ENCODE measurements around the gene CTTN.
"Not testable (repeated sequence)": the region's sequence is repeated elsewhere in the genome, so short reads cannot be mapped to it uniquely, and the experiment has no call there.

The CTTN gene

DNA sequence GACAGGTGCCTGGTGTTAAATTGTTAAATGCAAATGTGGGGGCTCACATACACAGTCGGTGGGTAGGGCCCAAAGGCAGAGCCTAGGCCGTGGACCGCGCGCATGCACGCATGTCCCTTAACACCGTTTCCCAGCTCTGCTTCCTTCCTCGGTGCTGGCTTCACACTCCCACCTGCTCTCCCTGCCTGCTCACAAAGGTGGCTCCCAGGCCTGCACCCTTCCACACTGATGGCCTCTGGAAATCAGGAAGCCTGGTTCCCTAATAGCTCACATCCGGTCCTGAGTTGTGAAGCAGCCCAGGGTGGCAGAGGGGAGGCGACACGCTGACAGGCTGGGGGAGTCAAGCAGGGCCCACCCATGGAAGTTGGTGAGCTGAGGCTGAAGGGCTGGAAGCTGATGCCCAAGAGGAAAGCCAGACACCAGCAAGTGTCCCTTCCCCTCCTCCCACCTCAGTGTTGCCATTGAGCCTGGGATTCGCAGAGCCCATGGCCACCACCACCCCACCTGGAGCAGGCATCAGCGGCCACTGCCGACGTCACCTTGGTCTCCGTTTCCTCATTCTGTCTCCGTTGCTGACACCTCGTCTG, 13.7 kb upstream of the CTTN start:
- Mint-ChIP-seq H3K9me3 (no peaks in the 10 kb centered on the region), H3K27ac (ENCODE audit: low read depth) (no peak overlapping the region), H3K4me1 (no peaks in the 10 kb centered on the region), H3K36me3 (ENCODE audit: insufficient read depth) (peaks cover 17% of the 10 kb centered on the region), H3K27me3 (no peaks in the 10 kb centered on the region), H3K4me3 (no peak overlapping the region)
- DNase-seq (ENCODE audit: low spot score in 2 of 2), result no peak
- ATAC-seq (replicated peaks; ENCODE audit: extremely low read depth, poor library complexity, severe bottlenecking), result no peak

DNA sequence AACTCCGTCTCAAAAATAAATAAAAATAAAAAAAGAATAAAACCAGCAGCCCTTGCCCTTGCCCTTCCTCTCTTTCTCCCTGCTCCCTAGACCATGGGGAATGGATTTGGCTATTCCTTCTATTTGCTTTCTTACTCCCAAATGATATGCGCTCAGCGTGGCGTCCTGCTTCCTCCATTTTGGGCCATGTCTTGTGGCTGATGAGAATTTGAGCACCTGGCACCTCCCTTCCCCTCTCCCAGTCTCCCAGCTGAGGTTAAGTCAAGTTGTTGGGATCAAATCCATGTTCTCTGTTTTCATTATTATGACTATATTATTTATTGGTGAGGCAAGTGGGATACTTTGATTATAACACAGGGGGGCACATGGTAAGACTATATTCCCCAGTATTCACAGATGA, 10.8 kb upstream of the CTTN start:
- Mint-ChIP-seq H3K9me3 (no peaks in the 10 kb centered on the region), H3K36me3 (ENCODE audit: insufficient read depth) (peaks cover 9% of the 10 kb centered on the region), H3K4me1 (no peaks in the 10 kb centered on the region), H3K27me3 (no peaks in the 10 kb centered on the region), H3K27ac (ENCODE audit: low read depth) (no peak overlapping the region), H3K4me3 (no peak overlapping the region)
- no peak for DNase-seq (ENCODE audit: low spot score in 2 of 2)
- no peak for ATAC-seq (replicated peaks; ENCODE audit: extremely low read depth, poor library complexity, severe bottlenecking)

DNA sequence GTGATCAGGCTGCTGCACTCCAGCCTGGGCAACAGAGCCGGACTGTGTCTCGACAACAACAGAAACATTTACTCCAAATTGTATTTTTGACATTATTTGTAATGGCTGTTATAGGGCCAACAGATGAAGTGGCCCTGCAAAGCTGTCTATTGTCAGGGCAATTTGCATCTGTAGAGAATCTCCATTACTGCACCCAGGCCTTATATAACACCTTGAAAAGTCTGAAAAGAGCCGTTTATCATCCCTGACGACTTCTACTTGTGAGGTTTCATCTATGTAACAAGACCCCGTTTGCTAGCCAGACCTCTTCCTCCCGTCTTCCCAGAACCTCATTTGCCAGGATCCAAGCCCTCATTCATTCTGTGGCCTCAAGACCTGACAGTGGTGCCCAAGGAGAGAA, 9.1 kb upstream of the CTTN start:
- Mint-ChIP-seq H3K9me3 (no peaks in the 10 kb centered on the region), H3K27ac (ENCODE audit: low read depth) (no peak overlapping the region), H3K4me3 (no peak overlapping the region), H3K4me1 (no peaks in the 10 kb centered on the region), H3K27me3 (peaks cover 13% of the 10 kb centered on the region), H3K36me3 (ENCODE audit: insufficient read depth) (peaks cover 5% of the 10 kb centered on the region)
- no peak for ATAC-seq (replicated peaks; ENCODE audit: extremely low read depth, poor library complexity, severe bottlenecking)
- DNase-seq (ENCODE audit: low spot score in 2 of 2), result no peak

DNA sequence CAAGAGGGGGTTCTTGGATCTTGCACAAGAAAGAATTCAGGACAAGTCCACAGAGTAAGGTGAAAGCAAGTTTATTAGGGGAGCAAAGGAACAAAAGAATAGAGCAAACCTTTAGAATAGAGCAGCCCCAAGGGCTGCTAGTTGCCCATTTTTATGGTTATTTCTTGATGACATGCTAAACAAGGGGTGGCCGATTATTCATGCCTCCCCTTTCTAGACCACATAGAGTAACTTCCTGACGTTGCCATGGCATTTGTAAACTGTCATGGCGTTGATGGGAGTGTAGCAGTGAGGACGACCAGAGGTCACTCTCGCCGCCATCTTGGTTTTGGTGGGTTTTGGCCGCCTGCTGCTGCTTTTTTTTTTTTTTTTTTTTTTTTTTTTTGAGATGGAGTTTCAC, 7.4 kb upstream of the CTTN start:
- not testable (repeated sequence) for DNase-seq (ENCODE audit: low spot score in 2 of 2); H3K9me3 Mint-ChIP-seq; H3K4me3 Mint-ChIP-seq; H3K36me3 Mint-ChIP-seq (ENCODE audit: insufficient read depth); H3K27ac Mint-ChIP-seq (ENCODE audit: low read depth); H3K4me1 Mint-ChIP-seq; ATAC-seq (replicated peaks; ENCODE audit: extremely low read depth, poor library complexity, severe bottlenecking)
- H3K27me3 Mint-ChIP-seq, result peaks cover 30% of the 10 kb centered on the region

DNA sequence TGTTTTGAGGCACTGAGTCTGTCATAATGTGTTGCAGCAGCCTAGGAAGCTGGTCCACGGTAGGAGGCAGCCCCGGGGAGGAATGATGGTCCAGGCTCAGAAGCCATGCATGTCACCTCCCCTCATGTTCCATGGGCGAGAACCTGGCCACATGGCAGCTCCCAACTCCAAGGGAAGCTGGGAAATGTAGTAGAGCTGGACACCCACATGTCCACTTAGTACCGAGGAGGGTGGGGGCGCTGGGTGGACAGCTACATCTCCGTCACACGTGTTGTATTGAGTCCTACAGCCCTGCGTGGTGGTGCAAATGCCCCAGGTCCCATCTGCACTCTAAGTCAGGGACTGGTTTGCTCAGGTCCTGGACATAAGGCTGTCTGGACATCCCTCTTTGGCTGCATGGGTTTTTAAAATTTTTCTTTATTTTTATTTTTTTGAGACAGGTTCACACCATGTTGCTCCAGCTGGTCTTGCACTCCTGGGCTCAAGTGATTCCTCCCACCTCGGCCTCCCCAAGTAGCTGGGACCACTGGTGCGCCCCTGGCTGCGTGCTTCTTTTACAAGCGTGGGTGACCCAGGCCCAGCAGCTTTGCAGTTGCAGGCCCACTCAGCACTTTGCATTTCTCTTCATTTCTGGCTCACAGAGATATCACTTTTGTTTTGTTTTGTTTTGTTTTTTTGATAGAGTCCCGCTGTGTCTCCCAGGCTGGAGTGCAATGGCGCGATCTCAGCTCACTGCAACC, 3.9 kb upstream of the CTTN start:
- no peak for DNase-seq (ENCODE audit: low spot score in 2 of 2)
- H3K4me3 Mint-ChIP-seq, result no peak overlapping the region
- H3K9me3 Mint-ChIP-seq, result no peaks in the 10 kb centered on the region
- ATAC-seq (replicated peaks; ENCODE audit: extremely low read depth, poor library complexity, severe bottlenecking), result no peak
- H3K27me3 Mint-ChIP-seq, result peaks cover 46% of the 10 kb centered on the region
- no peak overlapping the region for H3K27ac Mint-ChIP-seq (ENCODE audit: low read depth)
- H3K36me3 Mint-ChIP-seq (ENCODE audit: insufficient read depth), result peaks cover 8% of the 10 kb centered on the region
- peaks cover 13% of the 10 kb centered on the region for H3K4me1 Mint-ChIP-seq

DNA sequence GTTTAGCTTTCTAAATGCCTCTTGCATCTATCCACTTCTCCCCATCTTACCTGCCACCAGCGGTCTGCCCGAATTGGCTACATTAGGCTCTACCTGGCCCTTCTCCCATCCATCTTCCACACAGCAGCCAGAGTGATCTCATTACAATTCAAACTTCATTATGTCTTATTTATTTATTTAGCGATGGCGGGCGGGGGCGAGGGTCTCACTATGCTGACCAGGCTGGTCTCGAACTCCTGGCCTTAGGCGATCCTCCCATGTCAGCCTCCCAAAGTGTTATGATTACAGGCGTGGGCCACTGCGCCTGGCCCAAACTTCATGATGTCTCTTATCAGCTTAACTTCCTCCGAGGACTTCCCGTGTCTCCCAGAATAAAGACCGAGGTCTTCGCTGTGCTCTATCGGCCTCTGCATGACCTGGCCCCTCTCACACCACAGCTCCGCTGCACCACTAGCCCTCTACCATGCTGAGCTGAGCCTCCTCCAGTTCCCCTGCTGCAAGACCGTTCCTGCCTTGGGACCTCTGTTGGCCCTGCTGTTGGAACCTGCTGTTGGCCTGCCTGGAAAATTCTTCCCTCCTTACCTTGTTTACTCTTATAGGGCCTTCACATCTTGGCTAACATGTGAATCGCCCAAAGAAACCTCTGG, 870 bp upstream of the CTTN start:
- ATAC-seq (replicated peaks; ENCODE audit: extremely low read depth, poor library complexity, severe bottlenecking) (no peak), DNase-seq (ENCODE audit: low spot score in 2 of 2) (no peak)
- Mint-ChIP-seq H3K4me3 (peak overlapping the region; percentile 80), H3K27ac (ENCODE audit: low read depth) (peak overlapping the region; percentile 76), H3K4me1 (peaks cover 13% of the 10 kb centered on the region), H3K9me3 (no peaks in the 10 kb centered on the region), H3K36me3 (ENCODE audit: insufficient read depth) (peaks cover 8% of the 10 kb centered on the region), H3K27me3 (peaks cover 46% of the 10 kb centered on the region)

DNA sequence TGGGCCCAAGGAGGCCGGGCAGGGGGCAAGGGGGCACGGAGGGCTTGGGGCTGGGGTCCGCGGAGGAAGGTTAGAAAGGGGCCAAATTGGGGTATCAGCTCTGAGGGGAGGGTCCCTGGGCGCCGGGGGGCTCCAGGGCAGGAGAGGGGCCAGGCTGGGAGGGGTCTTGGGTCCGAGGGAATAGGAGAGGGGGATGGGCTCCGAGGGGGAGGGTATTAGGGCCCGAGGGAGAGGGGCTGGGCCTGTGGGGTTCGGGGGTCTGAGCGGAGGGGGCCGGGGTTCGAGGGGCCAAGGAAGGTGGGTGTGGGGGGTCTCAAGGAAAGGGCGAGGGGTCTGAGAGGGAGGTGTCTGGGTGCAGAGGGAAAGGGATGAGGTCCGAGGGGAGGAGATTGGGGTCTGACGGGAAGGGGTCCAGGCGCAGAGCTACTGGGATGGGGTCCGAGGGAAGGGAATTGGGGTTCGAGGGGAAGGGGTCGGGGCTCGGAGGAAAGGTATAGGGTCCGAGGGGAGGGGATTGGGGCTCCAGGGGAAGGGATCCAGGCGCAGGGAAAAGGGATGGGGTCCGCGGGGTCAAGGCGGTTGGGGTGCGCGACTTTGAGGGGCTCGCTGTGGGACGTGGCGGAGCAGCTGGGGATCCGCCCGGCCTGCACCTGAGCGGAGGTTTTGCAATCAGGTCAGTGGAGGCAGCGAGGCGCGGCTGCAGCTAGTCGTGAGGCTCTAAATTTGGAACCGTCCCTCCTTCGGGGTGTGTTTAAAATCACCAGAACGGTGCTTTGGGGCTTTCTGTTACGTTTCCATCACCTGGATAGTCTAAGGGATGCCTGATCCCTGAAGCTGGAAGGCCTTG, 728 bp downstream of the CTTN start:
- Mint-ChIP-seq H3K4me3 (peak overlapping the region; percentile 80), H3K27ac (ENCODE audit: low read depth) (no peak overlapping the region), H3K27me3 (peaks cover 34% of the 10 kb centered on the region), H3K9me3 (no peaks in the 10 kb centered on the region), H3K36me3 (ENCODE audit: insufficient read depth) (peaks cover 8% of the 10 kb centered on the region), H3K4me1 (peaks cover 13% of the 10 kb centered on the region)
- no peak for DNase-seq (ENCODE audit: low spot score in 2 of 2)
- no peak for ATAC-seq (replicated peaks; ENCODE audit: extremely low read depth, poor library complexity, severe bottlenecking)

DNA sequence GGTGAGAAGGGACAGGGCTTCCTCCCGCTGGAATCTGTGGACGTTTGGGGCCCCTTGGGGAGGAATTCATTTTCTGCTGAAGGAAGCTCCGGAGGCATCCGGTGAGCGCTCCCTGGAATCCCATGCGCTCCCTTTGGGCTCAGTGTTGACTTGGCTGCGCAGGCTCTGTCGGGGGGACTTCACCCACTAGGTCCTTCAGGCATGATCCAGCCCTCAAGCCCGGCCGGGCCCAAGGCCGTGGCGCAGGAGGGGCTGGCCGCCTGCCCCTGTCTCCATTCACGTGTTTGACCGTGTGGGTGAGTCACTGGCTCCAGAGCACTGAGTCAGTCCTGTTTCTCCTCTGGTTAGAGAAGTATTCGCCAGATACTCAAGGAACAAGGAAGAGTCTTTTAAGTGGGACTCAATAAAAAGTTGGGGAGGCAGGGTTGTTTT, 1.4 kb downstream of the CTTN start:
- DNase-seq (ENCODE audit: low spot score in 2 of 2), result no peak
- Mint-ChIP-seq H3K27me3 (peaks cover 28% of the 10 kb centered on the region), H3K4me1 (peaks cover 13% of the 10 kb centered on the region), H3K27ac (ENCODE audit: low read depth) (no peak overlapping the region), H3K4me3 (peak overlapping the region; percentile 80), H3K36me3 (ENCODE audit: insufficient read depth) (peaks cover 8% of the 10 kb centered on the region), H3K9me3 (no peaks in the 10 kb centered on the region)
- no peak for ATAC-seq (replicated peaks; ENCODE audit: extremely low read depth, poor library complexity, severe bottlenecking)

GRCh38 chr11:70400643-70401042, 2.3 kb downstream of the CTTN start:
- H3K9me3 Mint-ChIP-seq, result no peaks in the 10 kb centered on the region
- no peak for DNase-seq (ENCODE audit: low spot score in 2 of 2)
- no peak for ATAC-seq (replicated peaks; ENCODE audit: extremely low read depth, poor library complexity, severe bottlenecking)
- no peak overlapping the region for H3K27ac Mint-ChIP-seq (ENCODE audit: low read depth)
- H3K4me1 Mint-ChIP-seq, result peaks cover 13% of the 10 kb centered on the region
- peaks cover 18% of the 10 kb centered on the region for H3K27me3 Mint-ChIP-seq
- no peak overlapping the region for H3K4me3 Mint-ChIP-seq
- peaks cover 8% of the 10 kb centered on the region for H3K36me3 Mint-ChIP-seq (ENCODE audit: insufficient read depth)

- no peak overlapping the region for H3K27ac Mint-ChIP-seq (ENCODE audit: low read depth)
- no peak for ATAC-seq (replicated peaks; ENCODE audit: extremely low read depth, poor library complexity, severe bottlenecking)
- DNase-seq (ENCODE audit: low spot score in 2 of 2), result no peak
- H3K9me3 Mint-ChIP-seq, result no peaks in the 10 kb centered on the region
- peaks cover 8% of the 10 kb centered on the region for H3K36me3 Mint-ChIP-seq (ENCODE audit: insufficient read depth)
- H3K27me3 Mint-ChIP-seq, result peaks cover 12% of the 10 kb centered on the region
- H3K4me1 Mint-ChIP-seq, result peaks cover 12% of the 10 kb centered on the region
- no peak overlapping the region for H3K4me3 Mint-ChIP-seq
Observed at GRCh38 chr11:70402016-70402415, 3.7 kb downstream of the CTTN start.

- DNase-seq (ENCODE audit: low spot score in 2 of 2), result no peak
- Mint-ChIP-seq H3K4me3 (no peak overlapping the region), H3K27me3 (peaks cover 6% of the 10 kb centered on the region), H3K27ac (ENCODE audit: low read depth) (no peak overlapping the region), H3K36me3 (ENCODE audit: insufficient read depth) (peaks cover 8% of the 10 kb centered on the region), H3K4me1 (peaks cover 5% of the 10 kb centered on the region), H3K9me3 (no peaks in the 10 kb centered on the region)
- ATAC-seq (replicated peaks; ENCODE audit: extremely low read depth, poor library complexity, severe bottlenecking), result no peak
Observed at GRCh38 chr11:70402685-70403084, 4.4 kb downstream of the CTTN start.

DNA sequence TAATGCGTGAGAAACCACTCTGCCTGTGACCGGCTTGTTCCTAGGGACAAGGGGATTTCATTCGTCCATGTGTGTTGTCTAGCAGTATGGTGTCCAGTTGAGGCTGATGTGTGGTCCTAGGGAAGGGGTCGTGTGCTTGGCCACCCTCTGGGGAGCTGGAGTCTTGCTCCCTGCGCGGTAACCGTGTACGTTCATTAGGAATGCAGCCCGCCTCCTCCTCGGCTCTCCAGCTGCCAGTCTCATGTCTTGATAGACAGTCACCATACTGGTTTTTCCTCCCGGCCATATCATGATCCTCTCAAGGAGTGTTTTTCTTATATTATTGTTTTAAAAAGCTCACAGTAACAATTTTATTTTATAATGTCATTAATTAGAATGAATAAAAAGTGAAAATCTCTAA, 5.9 kb downstream of the CTTN start:
- no peaks in the 10 kb centered on the region for H3K9me3 Mint-ChIP-seq
- no peak for ATAC-seq (replicated peaks; ENCODE audit: extremely low read depth, poor library complexity, severe bottlenecking)

More for the DNA sequence above, 5.9 kb downstream of the CTTN start:
- Mint-ChIP-seq H3K27ac (ENCODE audit: low read depth) (no peak overlapping the region), H3K4me1 (no peaks in the 10 kb centered on the region), H3K36me3 (ENCODE audit: insufficient read depth) (peaks cover 1% of the 10 kb centered on the region), H3K4me3 (no peak overlapping the region), H3K27me3 (no peaks in the 10 kb centered on the region)
- no peak for DNase-seq (ENCODE audit: low spot score in 2 of 2)

Data from central memory CD8-positive, alpha-beta T cell (primary cell).